Chondrocyte (in vitro differentiated cells): ENCODE data around the gene ANOS1. TPM values are rescaled to one million over a fixed set of nuclear protein-coding genes. Genes with fewer than 3 reads are reported as not detected.
"Not testable (repeated sequence)": the region's sequence is repeated elsewhere in the genome, so short reads cannot be mapped to it uniquely, and the experiment has no call there.

Experiments used
- DNase-seq: peaks from one replicate; pipeline ENCODE4 v3.0.0; 2021; ENCODE audit warnings: mixed read lengths, low spot score
- H3K27ac Mint-ChIP-seq: one replicate; pipeline ENCODE4 v1.8.0; 2021; ENCODE audit warnings: mild to moderate bottlenecking, moderate library complexity, mixed read lengths; ENCODE audit not compliant: unreplicated experiment
- H3K27me3 Mint-ChIP-seq: 2 replicates; pipeline ENCODE4 v1.8.0; 2021; ENCODE audit warnings: low read depth, mixed read lengths
- H3K36me3 Mint-ChIP-seq: 2 replicates; pipeline ENCODE4 v1.8.0; 2021; ENCODE audit warnings: low read depth, mixed read lengths
- H3K4me1 Mint-ChIP-seq: 2 replicates; pipeline ENCODE4 v1.8.0; 2021; ENCODE audit warnings: low read depth, mild to moderate bottlenecking, mixed read lengths
- H3K4me3 Mint-ChIP-seq: one replicate; pipeline ENCODE4 v1.8.0; 2021; ENCODE audit warnings: mild to moderate bottlenecking, moderate library complexity, mixed read lengths; ENCODE audit not compliant: unreplicated experiment
- H3K9me3 Mint-ChIP-seq: 2 replicates; pipeline ENCODE4 v1.8.0; 2021; ENCODE audit warnings: low read depth, mixed read lengths
- CTCF ChIP-seq: fragments of 200-600 bp; sonication (generic); IDR thresholded peaks from 2 replicates; pipeline ENCODE4 v1.5.0; 2021; ENCODE audit warnings: antibody characterized with exemption, mild to moderate bottlenecking, moderate library complexity
- total RNA-seq: library from RNA; stranded (reverse); gene quantifications from 3 replicates; pipeline ENCODE4 v1.2.1, GENCODE V29; 2021

Gene ANOS1
- total RNA-seq, 1 donor from 2014 or later = 22.3 TPM

GRCh38 chrX:8504451-8504850 is 227.5 kb downstream of the ANOS1 start:
- peaks cover 5% of the 10 kb centered on the region for H3K4me1 Mint-ChIP-seq
- H3K9me3 Mint-ChIP-seq = peaks cover 3% of the 10 kb centered on the region
- H3K27ac Mint-ChIP-seq = no peak overlapping the region
- no peak for TF ChIP-seq CTCF
- H3K4me3 Mint-ChIP-seq = no peak overlapping the region
- no peaks in the 10 kb centered on the region for H3K36me3 Mint-ChIP-seq
- H3K27me3 Mint-ChIP-seq = no peaks in the 10 kb centered on the region
- no peak for DNase-seq

GRCh38 chrX:8502101-8502500 is 229.8 kb downstream of the ANOS1 start:
- DNase-seq, H3K4me1 Mint-ChIP-seq, H3K27ac Mint-ChIP-seq, H3K9me3 Mint-ChIP-seq, H3K4me3 Mint-ChIP-seq, H3K27me3 Mint-ChIP-seq, H3K36me3 Mint-ChIP-seq: not testable (repeated sequence)

- Mint-ChIP-seq H3K27ac (no peak overlapping the region), H3K27me3 (no peaks in the 10 kb centered on the region), H3K9me3 (peaks cover 6% of the 10 kb centered on the region), H3K36me3 (no peaks in the 10 kb centered on the region), H3K4me1 (peaks cover 5% of the 10 kb centered on the region), H3K4me3 (no peak overlapping the region)
- DNase-seq = no peak
- TF ChIP-seq CTCF = no peak
Observed at GRCh38 chrX:8500203-8500602, 231.7 kb downstream of the ANOS1 start.

GRCh38 chrX:8495036-8495435 is 236.9 kb downstream of the ANOS1 start:
- not testable (repeated sequence) for H3K27me3 Mint-ChIP-seq, H3K4me1 Mint-ChIP-seq, H3K27ac Mint-ChIP-seq, H3K36me3 Mint-ChIP-seq, H3K4me3 Mint-ChIP-seq, DNase-seq
- H3K9me3 Mint-ChIP-seq = peaks cover 13% of the 10 kb centered on the region

GRCh38 chrX:8484360-8484949 is 247.5 kb downstream of the ANOS1 start:
- Mint-ChIP-seq H3K36me3 (no peaks in the 10 kb centered on the region), H3K27me3 (no peaks in the 10 kb centered on the region), H3K4me1 (no peaks in the 10 kb centered on the region), H3K9me3 (peaks cover 11% of the 10 kb centered on the region), H3K4me3 (no peak overlapping the region), H3K27ac (no peak overlapping the region)
- no peak for TF ChIP-seq CTCF
- no peak for DNase-seq

Other genes starting within 250 kb of the ANOS1 start
- gene FAM9A, start 69.2 kb upstream of the ANOS1 start, total RNA-seq = not detected in 3 replicates